GM12878 (cell line): ENCODE results near the gene CHID1. TPM values are rescaled to one million over a fixed set of nuclear protein-coding genes. Genes with fewer than 3 reads are reported as not detected.

ENCODE experiments used
- ATAC-seq: fragments of 200-7000 bp; cut with Tn5 transposase; 3 replicates; pipeline ENCODE4 v1.9.1; 2020; ENCODE audit warnings: mild to moderate bottlenecking, moderate library complexity
- BruUV-seq: library from RNA; stranded (reverse); fragments of 400-500 nt; replicated peaks from 2 replicates; lab custom pipeline; 2021; lab: Mats Ljungman, UMichigan
- CTCF ChIA-PET: fragments of 300-600 bp; sonication (Branson Sonifier 250); formaldehyde crosslinking; extraction: SDS; loops from one replicate; lab custom pipeline; 2021; ENCODE audit warnings: inconsistent platforms; lab: Yijun Ruan, JAX
- POLR2A ChIA-PET: fragments of 350-600 bp; formaldehyde crosslinking; extraction: SDS; loops from one replicate; lab custom pipeline; 2021; ENCODE audit warnings: inconsistent platforms; lab: Charles Lee
- RAD21 ChIA-PET: fragments of 300-600 bp; sonication (Branson Sonifier 250); formaldehyde crosslinking; loops from one replicate; lab custom pipeline; 2023; ENCODE audit warnings: antibody characterized with exemption; ENCODE audit not compliant: unreplicated experiment; lab: Charles Lee
- SMC1A ChIA-PET: fragments of 300-600 bp; sonication (Branson Sonifier 250); formaldehyde crosslinking; loops from one replicate; lab custom pipeline; 2023; ENCODE audit not compliant: unreplicated experiment, uncharacterized antibody; lab: Charles Lee
- DNase-seq: peaks from one replicate; pipeline ENCODE4 v3.0.0-alpha.2; 2011; ENCODE audit warnings: low read depth, low spot score
- FAIRE-seq: peaks from 3 replicates; lab custom pipeline; 2011; peaks lifted over from hg19 to GRCh38; lab: Jason Lieb, UNC
- H2AFZ ChIP-seq: 2 replicates; pipeline ENCODE4 v1.6.0; 2011; ENCODE audit warnings: low read depth, low read length, control low read depth; ENCODE audit not compliant: control insufficient read depth
- H3K27ac ChIP-seq: 2 replicates; pipeline ENCODE4 v1.5.1; 2011; ENCODE audit warnings: control low read depth; ENCODE audit not compliant: control insufficient read depth, insufficient read depth
- H3K27me3 ChIP-seq, 2 experiments: replicated peaks in 1 of 2; 2 replicates each; pipeline versions ENCODE4 v1.6.0 to v1.6.1; 2011; ENCODE audit warnings: low read length in 1 of 2; ENCODE audit not compliant: control insufficient read depth in 2 of 2, insufficient read depth in 2 of 2
- H3K36me3 ChIP-seq, 2 experiments: 2 replicates each; pipeline ENCODE4 v1.5.1; 2011; ENCODE audit warnings: low read length in 1 of 2; ENCODE audit not compliant: control insufficient read depth in 2 of 2, insufficient read depth in 2 of 2
- H3K4me1 ChIP-seq: 2 replicates; pipeline ENCODE4 v1.6.1; 2011; ENCODE audit warnings: mild to moderate bottlenecking, low read length, moderate library complexity, mixed read lengths; ENCODE audit not compliant: control insufficient read depth, insufficient read depth
- H3K4me2 ChIP-seq: 2 replicates; pipeline ENCODE4 v1.6.0; 2011; ENCODE audit warnings: control low read depth; ENCODE audit not compliant: control insufficient read depth, insufficient read depth
- H3K4me3 ChIP-seq: fragments of 200-600 bp; sonication (generic); 2 replicates; pipeline ENCODE4 v1.5.1; 2016
- H3K79me2 ChIP-seq: 2 replicates; pipeline ENCODE4 v1.6.0; 2011; ENCODE audit warnings: low read length; ENCODE audit not compliant: control insufficient read depth, insufficient read depth
- H3K9ac ChIP-seq: 2 replicates; pipeline ENCODE4 v1.8.0; 2011; ENCODE audit warnings: low read length, control low read depth, mixed read lengths; ENCODE audit not compliant: control insufficient read depth, insufficient read depth
- H3K9me3 ChIP-seq: replicated peaks from 3 replicates; pipeline ENCODE4 v1.5.1; 2011; ENCODE audit warnings: mild to moderate bottlenecking, low read length; ENCODE audit not compliant: control insufficient read depth, insufficient read depth
- H4K20me1 ChIP-seq: 2 replicates; pipeline ENCODE4 v1.6.0; 2011; ENCODE audit not compliant: control insufficient read depth, insufficient read depth
- MTA2 ChIP-seq: fragments of 450-650 bp; IDR thresholded peaks from 2 replicates; pipeline ENCODE4 v1.6.1; 2016; ENCODE audit warnings: low read depth, mild to moderate bottlenecking, moderate library complexity
- ZNF24 ChIP-seq: fragments of 450-650 bp; IDR thresholded peaks from 2 replicates; pipeline ENCODE4 v1.6.1; 2017; ENCODE audit warnings: antibody characterized with exemption, mild to moderate bottlenecking
- ZNF384 ChIP-seq: IDR thresholded peaks from 2 replicates; pipeline ENCODE4 v1.6.1; 2012; ENCODE audit warnings: low read depth, mild to moderate bottlenecking, low read length, improper control_type of control experiment, borderline replicate concordance
- WGBS: methylation state at CpG from one replicate; pipeline ENCODE4 v1.1.6; 2016; ENCODE audit warnings: low lambda C conversion rate; ENCODE audit not compliant: insufficient replicate concordance, insufficient coverage; ENCODE audit errors: missing lambda C conversion rate; 5-methylcytosine and 5-hydroxymethylcytosine counted together
- in situ Hi-C: fragments of 300-500 bp; cut with MboI; formaldehyde crosslinking; loops from 9 replicates; pipeline ENCODE4 v1.14.3; 2018; ENCODE audit warnings: mixed read lengths
- intact Hi-C: fragments of 100-400 bp; cut with micrococcal nuclease; formaldehyde crosslinking; loops from one replicate; pipeline ENCODE4 v1.14.2; 2022; ENCODE audit not compliant: unreplicated experiment
- polyA plus RNA-seq, 11 experiments: library from polyadenylated mRNA; depleted of rRNA in 4 of 11; unstranded in 6 of 11; stranded (reverse) in 5 of 11; fragments of >200 nt; fragmentation: Nextera tagmentation in 4 of 11; fragmentation: Illumina TruSeq in 1 of 11; extraction: Ambion mirVana in 4 of 11; extraction: Trizol in 1 of 11; gene quantifications; 1 replicate in 1 of 11; 2 replicates in 10 of 11; pipeline versions ENCODE4 v1.2.1 to v1.2.3, GENCODE V29; 2011 to 2016; ENCODE audit warnings: inconsistent platforms in 2 of 11, missing spikeins in 2 of 11, low read depth in 1 of 11
- total RNA-seq, 4 experiments: library from RNA; depleted of rRNA in 3 of 4; stranded (reverse); fragments of >200 nt in 3 of 4; fragmentation: Illumina TruSeq in 1 of 4; extraction: Trizol in 1 of 4; gene quantifications; 2 replicates each; pipeline versions ENCODE4 v1.2.1 to v1.2.3, GENCODE V29; 2013 to 2021
- TF ChIP-seq, protein P1 (sequence below): fragments of 150-350 bp; IDR thresholded peaks from 2 replicates; pipeline ENCODE4 v1.6.1; 2016; ENCODE audit warnings: low read depth, low read length
- TF ChIP-seq, protein P2 (sequence below): IDR thresholded peaks from 2 replicates; pipeline ENCODE4 v1.6.1; 2011; ENCODE audit warnings: borderline replicate concordance, low read depth, mild to moderate bottlenecking, moderate library complexity, low read length; ENCODE audit not compliant: insufficient read depth, poor library complexity, severe bottlenecking

The CHID1 gene
- total and polyA plus RNA-seq, 10 of the 15 experiments (the other 5 are each of a cell fraction or from before 2014, with no cell fraction given), result 4.8 to 75.2 (median 30.1) TPM

DNA sequence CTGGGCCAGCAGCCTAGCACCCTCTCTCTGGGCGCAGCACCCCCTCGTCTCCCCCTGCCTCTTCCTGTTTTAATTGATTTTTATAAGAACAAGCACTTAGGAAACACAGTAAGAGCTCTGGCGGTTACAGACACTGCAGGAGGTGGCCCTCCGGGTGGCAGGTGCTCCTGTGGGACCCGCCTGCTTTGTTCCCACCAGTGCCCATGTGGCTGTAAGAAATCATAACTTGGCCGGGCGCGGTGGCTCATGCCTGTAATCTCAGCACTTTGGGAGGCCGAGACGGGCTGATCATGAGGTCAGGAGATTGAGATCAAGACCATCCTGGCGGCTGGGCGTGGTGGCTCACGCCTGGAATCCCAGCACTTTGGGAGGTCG is 49.5 kb downstream of the CHID1 start:
- no peak overlapping the region for H3K9ac ChIP-seq
- BruUV-seq, result no TSS peak
- H3K4me2 ChIP-seq, result no peak overlapping the region
- ChIA-PET SMC1A (no interaction called here), POLR2A (no interaction called here), RAD21 (no interaction called here), CTCF (no interaction called here)
- no peaks in the 10 kb centered on the region for H3K36me3 ChIP-seq
- H3K79me2 ChIP-seq, result no peaks in the 10 kb centered on the region
- intact Hi-C loops, result no loop called here
- in situ Hi-C loops, result no loop called here
- H3K27me3 ChIP-seq, result no peaks in the 10 kb centered on the region
- no peak for DNase-seq
- TF ChIP-seq MTA2 (no peak), ZNF24 (no peak), ZNF384 (no peak)
- TF ChIP-seq, protein P1, sequence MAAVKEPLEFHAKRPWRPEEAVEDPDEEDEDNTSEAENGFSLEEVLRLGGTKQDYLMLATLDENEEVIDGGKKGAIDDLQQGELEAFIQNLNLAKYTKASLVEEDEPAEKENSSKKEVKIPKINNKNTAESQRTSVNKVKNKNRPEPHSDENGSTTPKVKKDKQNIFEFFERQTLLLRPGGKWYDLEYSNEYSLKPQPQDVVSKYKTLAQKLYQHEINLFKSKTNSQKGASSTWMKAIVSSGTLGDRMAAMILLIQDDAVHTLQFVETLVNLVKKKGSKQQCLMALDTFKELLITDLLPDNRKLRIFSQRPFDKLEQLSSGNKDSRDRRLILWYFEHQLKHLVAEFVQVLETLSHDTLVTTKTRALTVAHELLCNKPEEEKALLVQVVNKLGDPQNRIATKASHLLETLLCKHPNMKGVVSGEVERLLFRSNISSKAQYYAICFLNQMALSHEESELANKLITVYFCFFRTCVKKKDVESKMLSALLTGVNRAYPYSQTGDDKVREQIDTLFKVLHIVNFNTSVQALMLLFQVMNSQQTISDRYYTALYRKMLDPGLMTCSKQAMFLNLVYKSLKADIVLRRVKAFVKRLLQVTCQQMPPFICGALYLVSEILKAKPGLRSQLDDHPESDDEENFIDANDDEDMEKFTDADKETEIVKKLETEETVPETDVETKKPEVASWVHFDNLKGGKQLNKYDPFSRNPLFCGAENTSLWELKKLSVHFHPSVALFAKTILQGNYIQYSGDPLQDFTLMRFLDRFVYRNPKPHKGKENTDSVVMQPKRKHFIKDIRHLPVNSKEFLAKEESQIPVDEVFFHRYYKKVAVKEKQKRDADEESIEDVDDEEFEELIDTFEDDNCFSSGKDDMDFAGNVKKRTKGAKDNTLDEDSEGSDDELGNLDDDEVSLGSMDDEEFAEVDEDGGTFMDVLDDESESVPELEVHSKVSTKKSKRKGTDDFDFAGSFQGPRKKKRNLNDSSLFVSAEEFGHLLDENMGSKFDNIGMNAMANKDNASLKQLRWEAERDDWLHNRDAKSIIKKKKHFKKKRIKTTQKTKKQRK, result no peak
- TF ChIP-seq, protein P2, sequence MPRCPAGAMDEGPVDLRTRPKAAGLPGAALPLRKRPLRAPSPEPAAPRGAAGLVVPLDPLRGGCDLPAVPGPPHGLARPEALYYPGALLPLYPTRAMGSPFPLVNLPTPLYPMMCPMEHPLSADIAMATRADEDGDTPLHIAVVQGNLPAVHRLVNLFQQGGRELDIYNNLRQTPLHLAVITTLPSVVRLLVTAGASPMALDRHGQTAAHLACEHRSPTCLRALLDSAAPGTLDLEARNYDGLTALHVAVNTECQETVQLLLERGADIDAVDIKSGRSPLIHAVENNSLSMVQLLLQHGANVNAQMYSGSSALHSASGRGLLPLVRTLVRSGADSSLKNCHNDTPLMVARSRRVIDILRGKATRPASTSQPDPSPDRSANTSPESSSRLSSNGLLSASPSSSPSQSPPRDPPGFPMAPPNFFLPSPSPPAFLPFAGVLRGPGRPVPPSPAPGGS, result no peak
- no peak overlapping the region for H3K27ac ChIP-seq
- no peak overlapping the region for H3K4me3 ChIP-seq
- no peaks in the 10 kb centered on the region for H3K9me3 ChIP-seq
- H2AFZ ChIP-seq, result no peak overlapping the region
- no peaks in the 10 kb centered on the region for H3K4me1 ChIP-seq
- WGBS, result 39% methylated on average over 14 of the region's 14 CpGs
- no peak for ATAC-seq
- no peak for FAIRE-seq
- H4K20me1 ChIP-seq, result no peaks in the 10 kb centered on the region
